ENCODE data around the gene FAM83B.
"Not testable (repeated sequence)": the region's sequence is repeated elsewhere in the genome, so short reads cannot be mapped to it uniquely, and the experiment has no call there.

The FAM83B gene

GRCh38 chr6:54813892-54814291 is 32.7 kb upstream of the FAM83B start:
- H3K4me2 ChIP-seq, result no peak overlapping the region
- H3K36me3 ChIP-seq (ENCODE audit: insufficient read depth), result no peaks in the 10 kb centered on the region
- no peak overlapping the region for H2AFZ ChIP-seq (ENCODE audit: low read depth)
- no peaks in the 10 kb centered on the region for H3K79me2 ChIP-seq (ENCODE audit: insufficient read depth, low read depth)
- H3K9ac ChIP-seq, result no peak overlapping the region
- TF ChIP-seq CTCF (conservative IDR thresholded peaks at IDR 0.05; ENCODE audit: low read depth, low read length), result no peak
- no peaks in the 10 kb centered on the region for H4K20me1 ChIP-seq (ENCODE audit: insufficient read depth)
- no peaks in the 10 kb centered on the region for H3K27me3 ChIP-seq (ENCODE audit: insufficient read depth, low read depth)
- no peaks in the 10 kb centered on the region for H3K4me1 ChIP-seq (ENCODE audit: low read depth, poor library complexity, severe bottlenecking)
- no peak overlapping the region for H3K27ac ChIP-seq
- H3K4me3 ChIP-seq (IDR thresholded peaks at IDR 0.05; ENCODE audit: insufficient read depth, low read depth, low read length), result no peak overlapping the region

GRCh38 chr6:54817236-54817635 is 29.3 kb upstream of the FAM83B start:
- H3K4me1 ChIP-seq (ENCODE audit: low read depth, poor library complexity, severe bottlenecking), result no peaks in the 10 kb centered on the region
- H3K4me2 ChIP-seq, result no peak overlapping the region
- no peak overlapping the region for H3K27ac ChIP-seq
- no peaks in the 10 kb centered on the region for H3K79me2 ChIP-seq (ENCODE audit: insufficient read depth, low read depth)
- H2AFZ ChIP-seq (ENCODE audit: low read depth), result no peak overlapping the region
- no peak overlapping the region for H3K9ac ChIP-seq
- TF ChIP-seq CTCF (conservative IDR thresholded peaks at IDR 0.05; ENCODE audit: low read depth, low read length), result no peak
- no peak overlapping the region for H3K4me3 ChIP-seq (IDR thresholded peaks at IDR 0.05; ENCODE audit: insufficient read depth, low read depth, low read length)
- H3K36me3 ChIP-seq (ENCODE audit: insufficient read depth), result no peaks in the 10 kb centered on the region
- no peaks in the 10 kb centered on the region for H4K20me1 ChIP-seq (ENCODE audit: insufficient read depth)
- H3K27me3 ChIP-seq (ENCODE audit: insufficient read depth, low read depth), result no peaks in the 10 kb centered on the region

- Histone ChIP-seq H2AFZ (ENCODE audit: low read depth) (no peak overlapping the region), H3K4me2 (no peak overlapping the region), H3K79me2 (ENCODE audit: insufficient read depth, low read depth) (no peaks in the 10 kb centered on the region)
Measured at GRCh38 chr6:54817834-54818233, 28.7 kb upstream of the FAM83B start.

GRCh38 chr6:54824225-54824624 is 22.3 kb upstream of the FAM83B start:
- H3K79me2 ChIP-seq (ENCODE audit: insufficient read depth, low read depth); H4K20me1 ChIP-seq (ENCODE audit: insufficient read depth); H3K4me1 ChIP-seq (ENCODE audit: low read depth, poor library complexity, severe bottlenecking); H3K4me2 ChIP-seq; H3K9ac ChIP-seq; H2AFZ ChIP-seq (ENCODE audit: low read depth); H3K4me3 ChIP-seq (IDR thresholded peaks at IDR 0.05; ENCODE audit: insufficient read depth, low read depth, low read length); H3K27me3 ChIP-seq (ENCODE audit: insufficient read depth, low read depth); H3K36me3 ChIP-seq (ENCODE audit: insufficient read depth); H3K27ac ChIP-seq: not testable (repeated sequence)

More at GRCh38 chr6:54817834-54818233, 28.7 kb upstream of the FAM83B start:
- TF ChIP-seq CTCF (conservative IDR thresholded peaks at IDR 0.05; ENCODE audit: low read depth, low read length), result no peak
- Histone ChIP-seq H3K4me3 (IDR thresholded peaks at IDR 0.05; ENCODE audit: insufficient read depth, low read depth, low read length) (no peak overlapping the region), H3K9ac (no peak overlapping the region), H4K20me1 (ENCODE audit: insufficient read depth) (no peaks in the 10 kb centered on the region), H3K36me3 (ENCODE audit: insufficient read depth) (no peaks in the 10 kb centered on the region), H3K4me1 (ENCODE audit: low read depth, poor library complexity, severe bottlenecking) (no peaks in the 10 kb centered on the region), H3K27me3 (ENCODE audit: insufficient read depth, low read depth) (no peaks in the 10 kb centered on the region), H3K27ac (no peak overlapping the region)

GRCh38 chr6:54827010-54827409 is 19.6 kb upstream of the FAM83B start:
- no peak overlapping the region for H3K9ac ChIP-seq
- H3K36me3 ChIP-seq (ENCODE audit: insufficient read depth), result no peaks in the 10 kb centered on the region
- no peak for TF ChIP-seq CTCF (conservative IDR thresholded peaks at IDR 0.05; ENCODE audit: low read depth, low read length)
- H3K4me2 ChIP-seq, result no peak overlapping the region
- no peaks in the 10 kb centered on the region for H3K27me3 ChIP-seq (ENCODE audit: insufficient read depth, low read depth)
- no peak overlapping the region for H3K27ac ChIP-seq
- H3K4me3 ChIP-seq (IDR thresholded peaks at IDR 0.05; ENCODE audit: insufficient read depth, low read depth, low read length), result no peak overlapping the region
- no peaks in the 10 kb centered on the region for H4K20me1 ChIP-seq (ENCODE audit: insufficient read depth)
- H2AFZ ChIP-seq (ENCODE audit: low read depth), result no peak overlapping the region
- no peaks in the 10 kb centered on the region for H3K4me1 ChIP-seq (ENCODE audit: low read depth, poor library complexity, severe bottlenecking)
- no peaks in the 10 kb centered on the region for H3K79me2 ChIP-seq (ENCODE audit: insufficient read depth, low read depth)

All from KMS-11 (cell line).